Measurements from ENCODE around the gene RWDD1. TPM values are rescaled to one million over a fixed set of nuclear protein-coding genes. Genes with fewer than 3 reads are reported as not detected.
"Not testable (repeated sequence)": the region's sequence is repeated elsewhere in the genome, so short reads cannot be mapped to it uniquely, and the experiment has no call there.

The RWDD1 gene
- total RNA-seq, 2 donors from 2014 or later, result 18.0 to 33.7 TPM

DNA sequence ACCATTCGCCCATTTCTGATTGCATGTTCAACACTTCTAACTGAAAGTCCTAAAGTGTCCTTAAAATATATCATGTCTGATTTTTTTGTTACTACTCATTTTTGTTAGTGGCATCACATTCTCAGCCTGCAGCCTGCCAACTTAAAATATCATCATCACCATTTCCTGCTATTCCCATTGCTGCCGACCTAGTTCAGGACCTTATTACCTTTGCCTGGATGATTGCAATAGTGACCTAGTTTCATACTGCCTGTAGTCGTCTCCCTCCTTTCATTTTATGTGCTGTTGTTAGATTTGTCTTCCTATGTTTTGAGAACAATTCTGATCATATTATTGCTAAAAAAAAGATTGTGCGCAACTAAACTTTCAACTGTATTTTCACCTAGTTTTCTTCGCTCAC, 6.2 kb downstream of the RWDD1 start:
- Mint-ChIP-seq H3K27ac (no peak overlapping the region), H3K36me3 (peaks cover 0 to 6% of the 10 kb centered on the region in 2 donors), H3K9me3 (no peaks in the 10 kb centered on the region)
- ATAC-seq (no peak), DNase-seq (ENCODE audit: low spot score in 2 of 2) (no peak)

DNA sequence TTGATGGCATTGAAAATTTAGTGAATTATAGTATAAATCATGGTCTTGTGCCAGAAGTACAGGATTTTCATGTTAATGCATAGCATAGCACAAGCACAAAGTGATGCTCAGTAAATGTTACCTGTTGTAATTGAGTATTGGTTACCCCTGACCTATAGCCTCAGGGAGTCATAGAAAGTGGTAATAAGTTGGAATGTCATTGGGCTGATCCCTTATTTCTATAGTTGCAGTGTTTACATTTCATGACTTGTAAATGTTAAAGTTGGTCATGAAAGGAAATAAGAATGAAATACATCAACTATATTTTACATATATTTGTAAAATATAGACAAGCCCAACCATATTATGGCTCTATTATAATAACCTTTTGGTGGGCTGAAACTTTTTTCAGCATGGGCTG, 7.0 kb downstream of the RWDD1 start:
- Mint-ChIP-seq H3K36me3 (peaks cover 0 to 6% of the 10 kb centered on the region in 2 donors), H3K27ac (no peak overlapping the region), H3K9me3 (no peaks in the 10 kb centered on the region)
- DNase-seq (ENCODE audit: low spot score in 2 of 2) (no peak), ATAC-seq (no peak)

DNA sequence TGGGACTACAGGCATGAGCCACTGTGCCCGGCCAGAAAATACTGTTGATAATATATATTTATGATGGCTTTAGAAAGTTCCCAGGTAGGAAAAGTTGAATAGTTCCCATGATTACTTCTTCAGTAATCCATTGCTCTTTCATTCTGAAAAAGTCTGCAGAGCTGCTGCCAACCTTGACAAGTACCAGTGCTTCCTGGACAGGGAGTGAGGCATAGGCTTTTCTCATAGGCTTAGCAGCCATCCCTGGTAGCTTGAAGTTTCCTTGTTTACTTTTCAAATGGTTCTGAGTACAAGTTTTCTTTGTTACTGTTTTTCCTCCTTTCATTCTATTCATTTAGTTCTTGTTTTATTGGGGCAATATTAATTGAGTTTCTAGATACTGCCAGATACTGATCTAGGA, 7.8 kb downstream of the RWDD1 start:
- no peak overlapping the region for H3K27ac Mint-ChIP-seq
- DNase-seq (ENCODE audit: low spot score in 2 of 2) (no peak), ATAC-seq (no peak)
- H3K36me3 Mint-ChIP-seq, result peaks cover 0 to 3% of the 10 kb centered on the region in 2 donors
- no peaks in the 10 kb centered on the region for H3K9me3 Mint-ChIP-seq

DNA sequence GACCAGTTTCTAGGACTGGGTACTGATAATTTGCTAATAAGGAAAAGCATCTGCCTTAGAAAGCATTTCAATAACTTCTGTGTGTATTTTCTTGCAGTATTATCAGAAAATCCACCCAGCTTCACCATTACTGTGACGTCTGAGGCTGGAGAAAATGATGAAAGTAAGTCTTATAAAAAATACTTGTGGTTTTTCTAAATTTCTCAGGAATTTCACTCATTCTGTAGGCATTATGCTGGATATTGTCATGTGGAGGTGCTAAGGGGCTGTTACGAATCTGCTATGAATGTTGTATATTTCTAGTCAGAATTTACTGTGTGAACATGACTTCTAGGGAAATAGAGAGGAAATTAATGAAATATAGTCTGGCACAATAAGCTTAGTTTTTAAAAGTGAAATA, 8.9 kb downstream of the RWDD1 start:
- H3K9me3 Mint-ChIP-seq, result no peaks in the 10 kb centered on the region
- H3K36me3 Mint-ChIP-seq, result no peaks in the 10 kb centered on the region
- no peak for DNase-seq (ENCODE audit: low spot score in 2 of 2)
- ATAC-seq, result no peak
- H3K27ac Mint-ChIP-seq, result no peak overlapping the region

DNA sequence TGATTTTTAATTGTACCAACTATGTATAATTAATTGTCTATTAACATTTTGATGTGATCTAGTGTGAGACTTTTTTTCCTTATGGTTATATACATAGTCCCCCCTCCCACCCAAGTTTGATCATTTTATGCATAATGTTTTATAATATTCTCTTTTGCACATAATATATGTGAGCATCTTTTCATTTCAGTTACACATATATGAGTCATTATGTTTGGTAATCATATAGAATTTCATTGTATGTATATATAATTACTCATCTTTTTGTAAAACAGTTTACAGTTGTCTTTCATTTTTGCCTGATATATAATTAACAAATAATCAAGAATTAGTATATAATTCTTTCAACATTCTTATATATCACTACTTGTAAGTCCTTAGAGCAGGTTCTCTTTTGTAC, 15.0 kb downstream of the RWDD1 start:
- DNase-seq (ENCODE audit: low spot score in 2 of 2) (no peak), ATAC-seq (no peak)
- Mint-ChIP-seq H3K27ac (no peak overlapping the region), H3K9me3 (no peaks in the 10 kb centered on the region), H3K36me3 (peaks cover 6 to 11% of the 10 kb centered on the region in 2 donors)

DNA sequence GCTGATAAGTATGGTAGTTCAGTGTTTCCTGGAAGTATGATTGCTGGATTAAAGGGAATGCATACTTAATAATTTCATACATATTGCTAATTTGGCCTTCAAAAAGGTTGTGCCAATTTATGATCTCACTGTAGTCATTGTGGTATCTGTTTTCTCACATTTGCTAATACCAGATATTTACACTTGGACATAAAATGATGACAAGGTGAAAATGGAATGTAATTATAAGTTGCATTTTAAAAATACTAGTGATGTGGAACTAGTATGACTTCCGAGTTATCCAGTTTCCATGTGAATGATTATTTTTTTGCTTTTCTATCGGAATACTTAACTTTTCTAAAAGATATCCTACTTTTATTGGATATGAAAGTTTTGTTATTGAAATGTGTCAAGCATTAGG, 15.4 kb downstream of the RWDD1 start:
- DNase-seq (ENCODE audit: low spot score in 2 of 2) (no peak), ATAC-seq (no peak)
- Mint-ChIP-seq H3K36me3 (peaks cover 6 to 15% of the 10 kb centered on the region in 2 donors), H3K9me3 (no peaks in the 10 kb centered on the region), H3K27ac (no peak overlapping the region)

DNA sequence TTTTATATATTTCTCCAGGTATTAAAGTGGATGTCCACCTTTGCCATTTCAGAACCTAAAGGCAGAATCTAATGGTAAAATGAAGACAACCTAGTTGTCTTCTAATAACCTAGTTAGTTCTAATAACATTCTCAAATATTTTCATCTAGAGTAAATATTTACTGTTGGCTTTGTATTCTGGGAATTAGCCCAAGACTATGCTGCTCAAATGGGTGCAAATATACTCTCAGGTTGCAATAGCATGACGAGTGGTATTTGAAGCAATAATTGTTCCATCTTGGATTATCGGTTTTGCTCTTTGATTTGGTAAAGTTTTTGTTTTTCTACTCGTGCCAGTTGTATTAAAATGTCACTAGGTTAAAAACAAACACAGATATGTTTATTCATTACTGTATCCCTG, 23.9 kb downstream of the RWDD1 start:
- ATAC-seq, result no peak
- Mint-ChIP-seq H3K9me3 (no peaks in the 10 kb centered on the region), H3K27ac (no peak overlapping the region), H3K36me3 (peaks cover 25% of the 10 kb centered on the region in 2 donors)
- DNase-seq (ENCODE audit: low spot score in 2 of 2), result no peak

DNA sequence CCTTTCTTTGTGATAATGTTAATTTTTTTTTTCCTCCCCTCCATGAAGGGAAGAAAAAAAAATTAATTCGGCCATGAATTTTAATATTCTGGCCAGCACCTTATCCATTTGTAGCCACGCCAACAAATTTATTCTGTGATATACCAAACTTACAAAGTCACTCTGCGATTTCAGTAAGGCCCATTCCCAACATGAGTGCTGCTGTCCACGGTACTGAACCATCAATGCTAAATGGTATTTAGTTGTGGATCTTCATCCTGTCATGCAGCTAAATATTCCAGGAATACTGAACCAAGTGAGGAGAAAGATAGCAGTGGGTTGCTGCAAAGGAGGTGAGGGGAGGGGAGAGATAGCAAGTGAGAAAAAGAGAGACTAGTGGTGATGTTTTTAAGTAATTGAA, 25.5 kb downstream of the RWDD1 start:
- H3K36me3 Mint-ChIP-seq, result peaks cover 24 to 25% of the 10 kb centered on the region in 2 donors
- DNase-seq (ENCODE audit: low spot score in 2 of 2) (no peak), ATAC-seq (no peak)
- H3K9me3 Mint-ChIP-seq, result no peaks in the 10 kb centered on the region
- H3K27ac Mint-ChIP-seq, result no peak overlapping the region

DNA sequence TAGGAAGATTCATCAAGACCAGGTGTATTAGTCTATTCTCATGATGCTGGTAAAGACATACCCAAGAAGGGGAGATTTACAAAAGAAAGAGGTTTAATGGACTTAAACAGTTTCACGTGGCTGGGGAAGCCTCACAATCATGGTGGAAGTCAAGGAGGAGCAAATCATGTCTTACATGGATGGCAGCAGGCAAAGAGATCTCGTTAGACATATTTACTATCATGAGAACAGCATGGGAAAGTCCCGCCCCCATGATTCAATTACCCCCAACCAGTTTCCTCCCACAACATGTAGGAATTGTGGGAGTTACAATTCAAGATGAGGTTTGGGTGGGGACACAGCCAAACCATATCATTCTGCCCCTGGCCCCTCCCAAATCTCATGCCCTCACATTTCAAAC, 32.6 kb downstream of the RWDD1 start:
- peaks cover 19 to 25% of the 10 kb centered on the region in 2 donors for H3K36me3 Mint-ChIP-seq
- not testable (repeated sequence) for ATAC-seq; DNase-seq (ENCODE audit: low spot score in 2 of 2); H3K27ac Mint-ChIP-seq
- H3K9me3 Mint-ChIP-seq, result peaks cover 5 to 11% of the 10 kb centered on the region in 2 donors

DNA sequence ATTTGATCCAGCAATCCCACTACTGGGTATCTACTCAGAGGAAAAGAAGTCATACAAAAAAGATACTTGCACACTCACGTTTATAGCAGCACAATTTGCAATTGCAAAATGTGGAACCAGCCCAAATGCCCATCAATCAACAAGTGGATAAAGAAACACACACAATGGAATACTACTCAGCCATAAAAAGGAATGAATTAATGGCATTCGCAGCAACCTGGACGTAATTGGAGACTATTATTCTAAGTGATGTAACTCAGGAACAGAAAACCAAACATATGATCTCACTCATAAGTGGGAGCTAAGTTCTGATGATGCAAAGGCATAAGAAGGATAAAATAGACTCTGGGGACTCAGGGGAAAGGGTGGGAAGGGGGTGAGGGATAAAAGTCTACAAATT, 33.6 kb downstream of the RWDD1 start:
- not testable (repeated sequence) for ATAC-seq
- H3K36me3 Mint-ChIP-seq, result peaks cover 19 to 25% of the 10 kb centered on the region in 2 donors

DNA sequence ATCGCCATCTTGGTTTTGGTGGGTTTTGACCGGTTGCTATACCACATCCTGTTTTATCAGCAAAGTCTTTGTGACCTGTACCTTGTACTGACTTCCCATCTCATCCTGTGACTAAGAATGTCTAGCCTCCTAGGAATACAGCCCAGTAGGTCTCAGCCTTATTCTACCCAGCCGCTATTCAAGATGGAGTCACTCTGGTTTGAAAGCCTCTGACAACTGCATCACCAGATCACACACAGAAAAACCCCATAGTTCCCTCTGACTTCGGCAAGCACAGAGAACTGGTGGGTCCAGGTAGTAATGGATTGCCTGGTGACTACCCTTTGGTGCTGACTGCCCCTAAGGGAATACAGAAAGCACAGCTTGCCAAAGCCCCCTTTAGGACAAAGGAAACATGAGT, 34.6 kb downstream of the RWDD1 start:
- no peak for ATAC-seq
- H3K36me3 Mint-ChIP-seq, result peaks cover 19% of the 10 kb centered on the region in 2 donors
- peaks cover 5 to 11% of the 10 kb centered on the region in 2 donors for H3K9me3 Mint-ChIP-seq
- no peak overlapping the region for H3K27ac Mint-ChIP-seq
- DNase-seq (ENCODE audit: low spot score in 2 of 2), result no peak

More for the DNA sequence above, 33.6 kb downstream of the RWDD1 start:
- DNase-seq (ENCODE audit: low spot score in 2 of 2); H3K27ac Mint-ChIP-seq: not testable (repeated sequence)
- peaks cover 5 to 11% of the 10 kb centered on the region in 2 donors for H3K9me3 Mint-ChIP-seq

DNA sequence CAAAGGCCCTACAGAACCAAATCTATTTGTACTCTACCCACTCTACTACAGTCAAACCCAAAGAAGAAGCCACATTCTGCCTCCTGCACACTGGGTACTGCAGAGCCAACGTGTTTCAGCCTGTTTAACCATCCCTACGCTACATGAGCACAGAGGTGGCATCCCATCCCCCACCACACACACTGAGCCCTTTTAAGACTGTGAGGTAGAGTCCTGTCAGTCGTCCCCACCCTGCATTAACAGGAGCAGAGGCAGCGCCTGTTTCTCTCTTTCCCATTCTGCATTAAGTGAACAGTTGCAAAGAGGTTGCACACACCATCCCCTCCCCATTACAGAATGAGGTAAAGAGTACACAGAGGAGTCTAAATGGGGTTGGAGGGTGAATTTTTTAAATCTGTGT, 39.8 kb downstream of the RWDD1 start:
- Mint-ChIP-seq H3K27ac (no peak overlapping the region), H3K9me3 (peaks cover 0 to 3% of the 10 kb centered on the region in 2 donors), H3K36me3 (peaks cover 5 to 7% of the 10 kb centered on the region in 2 donors)
- DNase-seq (ENCODE audit: low spot score in 2 of 2), result no peak
- ATAC-seq, result no peak

DNA sequence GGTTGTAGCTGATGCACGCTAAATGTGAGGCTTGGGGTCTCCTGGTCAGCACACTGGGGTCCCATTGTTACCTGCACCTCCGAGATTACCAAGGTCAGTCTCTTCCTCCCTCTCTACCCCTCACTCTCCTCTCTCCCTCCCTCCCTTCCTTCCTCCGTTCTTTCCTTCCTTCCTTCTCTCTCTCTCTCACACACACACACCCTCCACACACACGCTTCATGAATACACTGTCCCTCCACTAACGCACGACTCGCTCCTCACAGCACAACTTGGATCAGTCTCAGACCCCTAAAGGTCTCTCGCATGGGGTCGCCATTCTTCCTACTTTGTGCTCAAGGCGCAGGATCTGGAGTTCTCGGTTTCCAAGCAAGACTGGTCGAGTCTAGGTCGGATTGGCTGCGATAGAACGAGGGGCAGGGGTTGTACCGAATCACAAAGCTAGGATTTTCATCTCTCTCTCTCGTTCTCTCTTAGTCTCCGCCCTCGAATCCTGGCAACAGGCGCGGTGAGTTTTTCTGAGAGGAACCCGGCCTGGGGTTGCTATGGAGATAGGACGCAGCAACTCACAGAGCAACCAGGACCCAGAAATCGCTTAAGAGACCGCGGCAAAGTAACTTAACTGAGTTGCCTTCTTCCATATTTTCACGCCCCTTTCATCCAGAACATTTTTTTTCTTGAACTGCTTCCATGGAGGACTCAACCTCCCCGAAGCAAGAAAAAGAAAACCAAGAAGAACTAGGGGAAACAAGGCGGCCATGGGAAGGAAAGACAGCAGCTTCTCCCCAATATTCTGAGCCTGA, 44.8 kb downstream of the RWDD1 start, which contains the start of gene RSPH4A:
RSPH4A (plus strand) TSS at position 543 of the 800 bp plus-strand sequence; CDS start at position 688, 145 bp downstream.
- H3K36me3 Mint-ChIP-seq, result no peaks in the 10 kb centered on the region
- ATAC-seq, result peak; percentile 97
- DNase-seq (ENCODE audit: low spot score in 2 of 2), result peak; percentile 59 to 71
- no peaks in the 10 kb centered on the region for H3K9me3 Mint-ChIP-seq
- peak within 1 kb of the TSS; percentile 20 to 37 for H3K27ac Mint-ChIP-seq

DNA sequence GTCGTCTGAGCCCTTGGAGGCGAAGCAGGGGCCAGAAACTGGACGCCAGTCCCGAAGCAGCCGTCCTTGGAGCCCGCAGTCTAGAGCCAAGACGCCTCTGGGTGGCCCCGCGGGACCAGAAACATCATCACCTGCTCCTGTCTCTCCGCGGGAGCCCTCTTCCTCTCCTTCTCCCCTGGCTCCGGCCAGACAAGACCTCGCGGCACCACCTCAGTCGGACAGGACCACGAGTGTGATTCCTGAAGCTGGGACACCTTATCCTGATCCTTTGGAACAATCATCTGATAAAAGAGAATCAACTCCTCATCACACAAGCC, 45.4 kb downstream of the RWDD1 start:
- DNase-seq (ENCODE audit: low spot score in 2 of 2) (peak in 1 of 2 donors; percentile 19), ATAC-seq (peak; percentile 35 to 47)
- peak overlapping the region in 1 of 2 donors; percentile 37 for H3K27ac Mint-ChIP-seq
- H3K36me3 Mint-ChIP-seq, result no peaks in the 10 kb centered on the region
- H3K9me3 Mint-ChIP-seq, result no peaks in the 10 kb centered on the region

DNA sequence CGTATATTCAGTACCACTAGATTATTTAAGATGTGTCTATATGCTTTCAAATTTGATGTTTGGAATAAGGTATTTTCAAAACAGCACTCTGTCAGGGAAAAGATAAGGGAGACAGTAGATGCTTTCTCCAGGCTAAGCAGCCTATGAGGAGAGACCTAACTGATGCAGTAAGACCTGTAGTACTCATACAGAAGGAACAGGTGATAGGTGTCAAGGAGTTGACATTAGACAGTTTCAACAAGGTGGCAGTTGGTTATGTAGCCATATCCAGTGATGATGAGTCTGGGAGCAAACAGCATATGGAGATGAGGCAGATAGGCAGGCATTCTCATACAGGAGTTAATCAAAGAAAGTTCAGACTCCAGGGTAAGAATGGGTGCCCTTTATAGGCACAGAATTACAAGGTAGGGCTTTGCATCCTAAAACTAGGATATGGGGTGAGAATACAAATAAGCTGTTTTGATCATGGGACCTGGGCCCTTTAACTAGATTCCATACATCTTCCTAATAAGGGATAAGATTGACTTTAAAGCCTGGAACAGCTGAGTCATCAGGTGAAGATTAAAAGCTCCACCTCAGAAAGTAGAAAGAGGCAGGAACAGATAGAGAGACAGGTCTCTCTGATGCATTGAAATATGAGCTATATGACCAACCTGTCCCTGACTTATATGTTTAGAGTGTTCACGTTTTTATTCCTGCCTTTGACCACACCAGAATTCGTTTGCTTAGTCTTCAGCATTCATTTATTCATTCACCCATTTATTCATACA, 52.9 kb downstream of the RWDD1 start:
- DNase-seq (ENCODE audit: low spot score in 2 of 2) (no peak), ATAC-seq (peak in 1 of 2 donors; percentile 67)
- no peaks in the 10 kb centered on the region for H3K36me3 Mint-ChIP-seq
- no peaks in the 10 kb centered on the region for H3K9me3 Mint-ChIP-seq
- no peak overlapping the region for H3K27ac Mint-ChIP-seq

DNA sequence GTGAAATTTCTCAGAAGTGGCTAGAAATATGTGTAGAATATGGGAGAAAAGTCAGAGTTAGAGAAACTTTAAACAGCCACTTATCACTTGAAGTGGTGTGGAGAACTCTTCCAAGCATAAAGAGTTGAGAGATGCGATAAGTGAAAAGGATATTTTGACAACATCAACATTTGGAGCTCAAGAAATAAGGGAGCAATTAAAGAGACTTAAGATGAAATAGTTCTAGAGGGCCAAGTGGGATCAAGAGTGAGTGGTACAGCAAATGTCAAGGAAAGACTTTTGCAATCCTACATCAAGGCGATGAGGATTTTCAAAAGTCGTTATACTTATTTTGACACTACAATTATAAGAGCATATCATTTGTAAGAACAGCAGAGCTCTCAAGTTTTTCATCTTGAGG, 54.6 kb downstream of the RWDD1 start:
- H3K9me3 Mint-ChIP-seq, result no peaks in the 10 kb centered on the region
- ATAC-seq, result no peak
- no peak overlapping the region for H3K27ac Mint-ChIP-seq
- DNase-seq (ENCODE audit: low spot score in 2 of 2), result no peak
- H3K36me3 Mint-ChIP-seq, result no peaks in the 10 kb centered on the region

DNA sequence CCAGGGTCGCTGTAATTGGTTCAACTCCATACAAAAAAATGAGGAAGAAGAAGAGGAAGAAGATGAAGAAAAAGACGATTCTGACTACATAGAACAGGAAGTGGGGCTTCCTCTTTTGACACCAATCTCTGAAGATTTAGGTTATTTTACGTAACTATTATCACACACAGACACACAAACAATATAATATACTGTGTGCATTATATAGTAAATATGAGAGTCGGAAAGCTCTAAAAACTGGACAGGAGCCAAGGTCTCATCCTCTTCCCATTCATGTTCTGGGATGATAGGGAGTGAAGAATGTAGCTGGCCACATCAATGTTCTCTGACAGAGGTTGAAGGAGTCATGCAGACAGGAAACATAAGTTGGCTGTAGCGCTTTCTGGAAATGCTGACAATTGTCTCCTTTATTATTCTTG, 58.3 kb downstream of the RWDD1 start:
- ATAC-seq (no peak), DNase-seq (ENCODE audit: low spot score in 2 of 2) (no peak)
- Mint-ChIP-seq H3K27ac (no peak overlapping the region), H3K9me3 (no peaks in the 10 kb centered on the region), H3K36me3 (peaks cover 0 to 8% of the 10 kb centered on the region in 2 donors)

Measured in activated naive CD4-positive, alpha-beta T cell treated with anti-CD3 and anti-CD28 coated beads, Interleukin-2, amount 50 U/mL, for 72 hours (primary cell).